ENCODE data around the gene HSPH1. TPM values are rescaled to one million over a fixed set of nuclear protein-coding genes. Genes with fewer than 3 reads are reported as not detected.

HSPH1 gene
- total RNA-seq, 1 experiment from 2014 or later, result 145 TPM

- Histone ChIP-seq H3K4me1 (ENCODE audit: control insufficient read depth, insufficient read depth, low read length) (no peaks in the 10 kb centered on the region), H3K36me3 (ENCODE audit: control insufficient read depth, insufficient read depth, low read length) (no peaks in the 10 kb centered on the region), H3K27ac (ENCODE audit: low read length) (no peak overlapping the region), H3K4me3 (ENCODE audit: low read depth in 2 of 2, low read length in 2 of 2) (no peak overlapping the region), H3K27me3 (ENCODE audit: control insufficient read depth, insufficient read depth, low read length) (no peaks in the 10 kb centered on the region), H3K9me3 (ENCODE audit: control insufficient read depth, insufficient read depth, low read depth, low read length) (no peaks in the 10 kb centered on the region)
- POLR2A ChIA-PET, result no interaction called here
- CTCF ChIA-PET, result no interaction called here
- no peak for TF ChIP-seq TCF7L2 (IDR thresholded peaks at IDR 0.05; ENCODE audit: low read depth, low read length)
- TF ChIP-seq, protein P1, sequence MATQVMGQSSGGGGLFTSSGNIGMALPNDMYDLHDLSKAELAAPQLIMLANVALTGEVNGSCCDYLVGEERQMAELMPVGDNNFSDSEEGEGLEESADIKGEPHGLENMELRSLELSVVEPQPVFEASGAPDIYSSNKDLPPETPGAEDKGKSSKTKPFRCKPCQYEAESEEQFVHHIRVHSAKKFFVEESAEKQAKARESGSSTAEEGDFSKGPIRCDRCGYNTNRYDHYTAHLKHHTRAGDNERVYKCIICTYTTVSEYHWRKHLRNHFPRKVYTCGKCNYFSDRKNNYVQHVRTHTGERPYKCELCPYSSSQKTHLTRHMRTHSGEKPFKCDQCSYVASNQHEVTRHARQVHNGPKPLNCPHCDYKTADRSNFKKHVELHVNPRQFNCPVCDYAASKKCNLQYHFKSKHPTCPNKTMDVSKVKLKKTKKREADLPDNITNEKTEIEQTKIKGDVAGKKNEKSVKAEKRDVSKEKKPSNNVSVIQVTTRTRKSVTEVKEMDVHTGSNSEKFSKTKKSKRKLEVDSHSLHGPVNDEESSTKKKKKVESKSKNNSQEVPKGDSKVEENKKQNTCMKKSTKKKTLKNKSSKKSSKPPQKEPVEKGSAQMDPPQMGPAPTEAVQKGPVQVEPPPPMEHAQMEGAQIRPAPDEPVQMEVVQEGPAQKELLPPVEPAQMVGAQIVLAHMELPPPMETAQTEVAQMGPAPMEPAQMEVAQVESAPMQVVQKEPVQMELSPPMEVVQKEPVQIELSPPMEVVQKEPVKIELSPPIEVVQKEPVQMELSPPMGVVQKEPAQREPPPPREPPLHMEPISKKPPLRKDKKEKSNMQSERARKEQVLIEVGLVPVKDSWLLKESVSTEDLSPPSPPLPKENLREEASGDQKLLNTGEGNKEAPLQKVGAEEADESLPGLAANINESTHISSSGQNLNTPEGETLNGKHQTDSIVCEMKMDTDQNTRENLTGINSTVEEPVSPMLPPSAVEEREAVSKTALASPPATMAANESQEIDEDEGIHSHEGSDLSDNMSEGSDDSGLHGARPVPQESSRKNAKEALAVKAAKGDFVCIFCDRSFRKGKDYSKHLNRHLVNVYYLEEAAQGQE (IDR thresholded peaks at IDR 0.05; ENCODE audit: insufficient read depth in 1 of 2, low read depth in 2 of 2, low read length in 1 of 2), result no peak
- no peak for TF ChIP-seq SIN3A (IDR thresholded peaks at IDR 0.05; ENCODE audit: borderline replicate concordance, insufficient read depth, low read depth, low read length)
- TF ChIP-seq CTCF (IDR thresholded peaks at IDR 0.05), result no peak
- no peak for TF ChIP-seq POLR2AphosphoS5 (IDR thresholded peaks at IDR 0.05; ENCODE audit: low read depth, low read length)
- no peak for ATAC-seq
- intact Hi-C loops (cut with micrococcal nuclease; ENCODE audit: unreplicated experiment) (no loop called here), in situ Hi-C loops (cut with HindIII; ENCODE audit: low pct_unique_long_range_greater_than_20kb, low sequenced_read_pairs) (no loop called here)
- no TSS peak for BruUV-seq (replicated peaks)
- DNase-seq (ENCODE audit: low read depth, low spot score), result no peak
Measured at GRCh38 chr13:31090096-31090495, 71.6 kb downstream of the HSPH1 start.

DNA sequence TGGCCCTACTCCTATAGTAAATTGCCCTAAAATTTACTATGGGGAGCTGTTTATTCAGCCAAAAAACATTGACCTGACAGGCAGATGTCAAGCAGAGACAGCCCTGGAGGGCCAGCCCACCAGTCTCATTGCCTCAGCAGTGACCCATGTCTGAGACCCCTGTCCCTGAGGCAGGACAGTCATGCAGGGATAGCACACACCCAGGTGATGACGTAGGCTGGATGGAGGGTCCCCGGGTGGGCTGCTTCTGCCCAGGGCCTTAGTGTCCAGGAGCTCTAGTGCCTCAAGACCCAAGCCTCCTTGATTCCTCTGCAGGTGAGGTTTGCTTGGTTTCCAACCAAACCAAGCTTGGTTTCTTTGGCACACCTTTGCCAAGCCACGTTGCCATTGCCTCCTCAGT lies 72.1 kb downstream of the HSPH1 start:
- Histone ChIP-seq H3K27ac (ENCODE audit: low read length) (no peak overlapping the region), H3K9me3 (ENCODE audit: control insufficient read depth, insufficient read depth, low read depth, low read length) (no peaks in the 10 kb centered on the region), H3K4me3 (ENCODE audit: low read depth in 2 of 2, low read length in 2 of 2) (no peak overlapping the region), H3K4me1 (ENCODE audit: control insufficient read depth, insufficient read depth, low read length) (no peaks in the 10 kb centered on the region), H3K27me3 (ENCODE audit: control insufficient read depth, insufficient read depth, low read length) (no peaks in the 10 kb centered on the region), H3K36me3 (ENCODE audit: control insufficient read depth, insufficient read depth, low read length) (no peaks in the 10 kb centered on the region)
- in situ Hi-C loops (cut with HindIII; ENCODE audit: low pct_unique_long_range_greater_than_20kb, low sequenced_read_pairs), result no loop called here
- TF ChIP-seq POLR2AphosphoS5 (IDR thresholded peaks at IDR 0.05; ENCODE audit: low read depth, low read length) (no peak), CTCF (IDR thresholded peaks at IDR 0.05) (no peak), TCF7L2 (IDR thresholded peaks at IDR 0.05; ENCODE audit: low read depth, low read length) (no peak), SIN3A (IDR thresholded peaks at IDR 0.05; ENCODE audit: borderline replicate concordance, insufficient read depth, low read depth, low read length) (no peak)
- TF ChIP-seq, protein P1 (IDR thresholded peaks at IDR 0.05; ENCODE audit: insufficient read depth in 1 of 2, low read depth in 2 of 2, low read length in 1 of 2), result no peak
- no peak for DNase-seq (ENCODE audit: low read depth, low spot score)
- CTCF ChIA-PET, result no interaction called here
- BruUV-seq (replicated peaks), result no TSS peak
- intact Hi-C loops (cut with micrococcal nuclease; ENCODE audit: unreplicated experiment), result no loop called here
- no peak for ATAC-seq
- POLR2A ChIA-PET, result no interaction called here

Measured in Panc1 (cell line).